PC-9 (cell line): ENCODE data around the gene CAMKMT.

ENCODE experiments used
- EZH2 ChIP-seq: fragments of 200-600 bp; sonication (generic); IDR thresholded peaks from 2 replicates; pipeline ENCODE4 v1.8.0; 2017; ENCODE audit warnings: antibody characterized with exemption, low read depth
- TF ChIP-seq, protein P1 (sequence below): fragments of 200-600 bp; sonication (generic); conservative IDR thresholded peaks from 2 replicates; pipeline ENCODE4 v1.6.1; 2017; ENCODE audit warnings: mixed run types, antibody characterized with exemption, mild to moderate bottlenecking, moderate library complexity

DNA sequence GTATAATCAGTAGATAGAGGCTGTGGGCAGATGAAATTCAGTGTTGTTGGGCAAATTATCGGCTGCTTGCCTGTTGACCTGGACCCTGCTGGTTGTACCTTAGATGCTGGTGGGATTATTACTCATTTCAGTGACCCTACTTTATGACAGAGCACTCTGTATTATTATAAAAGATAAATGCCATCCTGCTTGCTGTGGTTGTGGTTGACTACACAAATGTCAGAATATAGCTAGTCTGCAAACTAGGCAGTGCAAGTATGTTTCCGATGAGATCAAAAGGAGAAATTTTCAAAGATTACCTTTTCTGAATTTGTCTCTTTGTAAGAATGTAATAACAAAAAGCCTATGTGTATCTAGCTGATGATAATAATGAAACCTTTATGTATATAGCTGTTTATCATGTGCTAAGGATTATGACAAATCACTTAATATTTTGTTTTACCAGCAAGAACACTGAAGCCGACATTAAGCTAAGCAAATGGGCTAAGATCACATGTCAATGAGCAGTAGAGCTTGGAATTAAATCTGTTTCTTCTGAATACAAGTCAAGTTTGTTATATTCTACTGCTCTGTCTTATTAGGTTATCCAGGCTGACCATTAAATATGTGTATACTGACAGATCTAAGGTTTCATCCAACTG, 219.2 kb downstream of the CAMKMT start:
- TF ChIP-seq, protein P1, sequence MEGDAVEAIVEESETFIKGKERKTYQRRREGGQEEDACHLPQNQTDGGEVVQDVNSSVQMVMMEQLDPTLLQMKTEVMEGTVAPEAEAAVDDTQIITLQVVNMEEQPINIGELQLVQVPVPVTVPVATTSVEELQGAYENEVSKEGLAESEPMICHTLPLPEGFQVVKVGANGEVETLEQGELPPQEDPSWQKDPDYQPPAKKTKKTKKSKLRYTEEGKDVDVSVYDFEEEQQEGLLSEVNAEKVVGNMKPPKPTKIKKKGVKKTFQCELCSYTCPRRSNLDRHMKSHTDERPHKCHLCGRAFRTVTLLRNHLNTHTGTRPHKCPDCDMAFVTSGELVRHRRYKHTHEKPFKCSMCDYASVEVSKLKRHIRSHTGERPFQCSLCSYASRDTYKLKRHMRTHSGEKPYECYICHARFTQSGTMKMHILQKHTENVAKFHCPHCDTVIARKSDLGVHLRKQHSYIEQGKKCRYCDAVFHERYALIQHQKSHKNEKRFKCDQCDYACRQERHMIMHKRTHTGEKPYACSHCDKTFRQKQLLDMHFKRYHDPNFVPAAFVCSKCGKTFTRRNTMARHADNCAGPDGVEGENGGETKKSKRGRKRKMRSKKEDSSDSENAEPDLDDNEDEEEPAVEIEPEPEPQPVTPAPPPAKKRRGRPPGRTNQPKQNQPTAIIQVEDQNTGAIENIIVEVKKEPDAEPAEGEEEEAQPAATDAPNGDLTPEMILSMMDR = no peak
- no peak for TF ChIP-seq EZH2
